Measurements from ENCODE around the gene TMED5.
"Not testable (repeated sequence)": the region's sequence is repeated elsewhere in the genome, so short reads cannot be mapped to it uniquely, and the experiment has no call there.

Gene TMED5

DNA sequence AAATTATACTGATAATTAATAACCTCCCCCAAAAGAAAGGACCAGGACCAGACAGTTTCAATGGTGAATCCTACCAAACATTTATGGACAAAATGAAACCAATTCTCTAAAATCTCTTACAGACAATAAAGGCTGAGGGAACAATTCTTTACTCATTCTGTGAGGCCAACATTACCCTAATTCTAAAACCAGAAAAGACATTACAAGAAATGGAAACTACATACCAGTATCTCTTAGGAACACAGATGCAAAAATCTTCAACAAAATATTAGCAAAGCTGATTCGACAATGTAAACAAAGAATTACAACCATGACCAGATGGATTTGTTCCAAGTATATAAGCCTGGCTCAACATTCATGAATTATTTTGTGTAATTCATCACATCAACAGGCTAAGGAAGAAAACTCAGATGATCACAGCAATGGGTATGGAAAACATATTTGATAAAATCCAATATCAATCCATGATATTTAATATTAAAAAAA, 8.6 kb downstream of the TMED5 start:
- no peak for DNase-seq

DNA sequence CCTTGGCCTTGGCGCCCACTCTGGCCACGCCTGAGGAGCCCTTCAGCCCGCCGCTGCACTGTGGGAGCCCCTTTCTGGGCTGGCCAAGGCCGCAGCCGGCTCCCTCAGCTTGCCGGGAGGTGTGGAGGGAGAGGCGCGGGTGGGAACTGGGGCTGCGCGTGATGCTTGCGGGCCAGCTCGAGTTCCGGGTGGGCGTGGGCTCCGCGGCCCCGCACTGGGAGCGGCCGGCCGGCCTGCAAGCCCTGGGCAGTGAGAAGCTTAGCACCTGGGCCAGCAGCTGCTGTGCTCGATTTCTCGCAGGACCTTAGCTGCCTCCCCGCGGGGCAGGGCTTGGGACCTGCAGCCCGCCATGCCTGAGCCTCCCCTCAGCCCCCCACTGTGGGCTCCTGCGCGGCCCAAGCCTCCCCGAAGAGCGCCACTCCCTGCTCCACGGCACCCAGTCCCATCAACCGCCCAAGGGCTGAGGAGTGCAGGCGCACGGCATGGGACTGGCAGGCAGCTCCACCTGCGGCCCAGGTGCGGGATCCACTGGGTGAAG, 10.0 kb downstream of the TMED5 start:
- DNase-seq, result not testable (repeated sequence)

DNA sequence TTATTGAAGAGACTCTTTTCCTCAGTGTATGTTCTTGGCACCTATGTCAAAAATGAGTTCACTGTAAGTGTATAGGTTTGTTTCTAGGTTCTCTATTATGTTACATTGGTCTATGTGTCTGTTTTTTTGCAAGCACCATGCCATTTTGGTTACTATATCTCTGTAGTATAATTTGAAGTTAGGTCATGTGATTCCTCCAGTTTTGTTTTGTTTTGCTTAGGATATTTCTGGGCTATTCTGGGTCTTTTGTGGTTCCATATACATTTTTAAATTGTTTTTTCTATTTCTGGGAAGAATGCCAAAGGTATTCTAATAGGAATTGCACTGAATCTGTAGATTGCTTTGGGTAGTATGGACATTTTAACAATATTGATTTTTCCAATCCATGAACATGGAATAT, 13.2 kb downstream of the TMED5 start:
- no peak for DNase-seq

DNA sequence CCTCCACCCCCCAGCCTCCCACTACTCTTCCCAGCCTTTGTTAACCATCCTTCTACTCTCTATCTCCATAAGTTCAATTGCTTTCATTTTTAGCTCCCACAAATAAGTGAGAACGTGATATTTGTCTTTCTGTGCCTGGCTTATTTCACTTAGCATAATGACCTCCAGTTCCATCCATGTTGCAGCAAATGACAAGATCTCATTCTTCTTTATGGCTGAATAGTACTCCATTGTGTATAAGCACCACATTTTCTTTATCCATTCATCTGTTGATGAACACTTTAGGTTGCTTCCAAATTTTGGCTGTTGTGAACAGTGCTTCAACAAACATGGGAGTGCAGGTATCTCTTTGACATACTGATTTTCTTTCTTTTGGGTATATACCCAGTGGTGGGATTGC, 14.3 kb downstream of the TMED5 start:
- not testable (repeated sequence) for DNase-seq

DNA sequence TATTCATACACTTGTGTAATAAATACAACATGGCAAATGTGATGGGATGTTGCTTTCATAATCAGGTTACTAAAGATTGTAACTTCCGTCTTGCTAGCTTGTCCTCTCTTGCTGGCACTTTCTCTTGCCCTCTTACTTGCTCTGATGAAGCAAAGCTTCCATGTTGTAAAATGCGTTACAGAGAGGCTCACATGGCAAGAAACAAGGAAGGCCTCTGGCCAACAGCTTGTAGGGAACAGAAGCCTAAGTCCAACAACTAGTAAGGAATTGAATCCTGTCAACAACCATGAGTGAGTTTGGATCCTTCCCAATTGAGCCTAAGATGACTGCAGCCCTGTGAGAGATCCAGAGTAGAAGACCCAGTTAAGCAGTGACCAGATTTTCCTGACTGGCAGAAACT, 15.4 kb downstream of the TMED5 start:
- no peak for DNase-seq

DNA sequence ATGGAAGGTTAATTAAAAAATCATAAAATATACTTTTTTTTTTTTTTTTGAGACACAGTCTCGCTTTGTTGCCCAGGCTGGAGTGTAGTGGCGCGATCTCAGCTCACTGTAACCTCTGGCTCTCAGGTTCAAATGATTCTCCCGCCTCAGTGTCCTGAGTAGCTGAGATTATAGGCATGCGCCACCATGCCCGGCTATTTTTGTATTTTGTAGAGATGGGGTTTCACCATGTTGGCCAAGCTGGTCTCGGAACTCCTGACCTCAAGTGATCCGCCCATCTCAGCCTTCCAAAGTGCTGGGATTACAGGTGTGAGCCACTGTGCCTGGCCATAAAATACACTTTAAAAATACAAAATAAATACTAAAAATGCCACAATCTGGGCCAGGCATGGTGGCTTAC, 16.9 kb downstream of the TMED5 start:
- DNase-seq, result not testable (repeated sequence)

DNA sequence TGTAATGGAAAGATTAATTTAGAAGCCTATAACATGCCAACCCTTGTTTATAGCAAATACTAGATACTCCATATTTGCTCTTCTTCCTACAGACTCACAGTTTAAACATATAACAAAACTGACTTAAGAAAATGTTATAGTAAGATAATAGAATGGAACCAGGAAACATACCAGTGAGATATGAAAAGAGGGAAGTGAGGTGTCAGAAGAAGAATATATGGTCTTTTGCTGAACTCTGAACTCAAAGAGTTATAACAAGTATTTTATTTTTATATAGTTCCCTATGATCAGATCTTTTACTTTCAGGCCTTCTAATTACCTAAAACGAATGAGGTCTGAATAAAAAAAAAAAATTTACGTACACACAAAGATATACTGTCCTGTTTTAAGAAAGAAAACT, 20.9 kb downstream of the TMED5 start:
- no peak for DNase-seq

DNA sequence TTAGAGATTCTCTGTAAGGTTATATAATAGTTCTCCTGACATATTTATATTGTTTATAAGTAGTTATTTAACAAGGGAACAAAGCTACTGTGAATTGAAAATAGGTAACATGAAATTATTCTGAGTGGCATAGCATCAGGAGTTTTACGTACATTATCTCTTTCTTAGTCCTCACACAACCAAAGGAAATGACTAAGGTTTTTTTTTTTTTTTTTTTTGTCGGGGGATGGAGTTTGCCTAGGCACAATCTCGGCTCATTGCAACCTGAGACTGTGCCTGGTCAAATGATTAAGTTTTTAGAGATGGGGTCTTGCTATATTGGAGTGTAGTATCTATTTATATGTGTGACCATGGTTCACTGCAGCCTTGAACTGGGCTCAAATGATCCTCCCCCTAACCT, 24.9 kb downstream of the TMED5 start:
- DNase-seq, result no peak

DNA sequence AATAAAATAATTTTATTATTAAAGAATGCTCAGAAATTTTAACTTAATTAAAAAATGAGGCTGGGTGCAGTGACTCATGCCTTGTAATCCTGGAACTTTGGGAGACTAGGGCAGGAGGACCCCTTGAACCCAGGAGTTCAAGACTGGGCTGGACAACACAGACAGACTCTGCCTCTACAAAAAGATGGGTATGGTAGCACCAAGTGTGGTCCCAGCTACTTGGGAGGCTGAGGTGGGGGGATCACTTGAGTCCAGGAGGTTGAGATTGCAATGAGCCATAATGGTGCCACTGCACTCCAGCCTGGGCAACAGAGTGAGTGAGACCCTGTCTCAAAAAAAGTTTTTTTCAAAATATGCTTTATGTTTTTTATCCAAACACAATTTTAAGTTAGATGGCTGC, 25.3 kb downstream of the TMED5 start:
- no peak for DNase-seq

DNA sequence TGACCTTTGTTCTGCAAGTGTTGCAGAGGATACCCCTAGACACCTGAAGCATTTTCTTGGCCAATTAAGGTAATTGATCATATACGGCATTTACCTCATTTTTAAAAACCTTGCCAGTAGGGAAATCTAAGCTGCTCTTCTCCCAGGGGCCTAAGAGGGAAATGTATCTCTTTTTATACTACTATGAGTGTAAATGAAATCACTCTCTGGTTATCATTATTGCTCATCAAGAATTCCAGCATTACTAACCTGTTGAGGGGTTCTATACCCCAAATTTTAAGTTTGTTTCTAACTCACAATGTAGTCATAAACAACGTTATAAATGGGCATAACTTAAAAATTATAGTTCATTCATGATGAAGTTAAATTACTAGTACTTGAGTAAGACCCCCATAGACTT, 27.4 kb downstream of the TMED5 start:
- DNase-seq, result no peak

DNA sequence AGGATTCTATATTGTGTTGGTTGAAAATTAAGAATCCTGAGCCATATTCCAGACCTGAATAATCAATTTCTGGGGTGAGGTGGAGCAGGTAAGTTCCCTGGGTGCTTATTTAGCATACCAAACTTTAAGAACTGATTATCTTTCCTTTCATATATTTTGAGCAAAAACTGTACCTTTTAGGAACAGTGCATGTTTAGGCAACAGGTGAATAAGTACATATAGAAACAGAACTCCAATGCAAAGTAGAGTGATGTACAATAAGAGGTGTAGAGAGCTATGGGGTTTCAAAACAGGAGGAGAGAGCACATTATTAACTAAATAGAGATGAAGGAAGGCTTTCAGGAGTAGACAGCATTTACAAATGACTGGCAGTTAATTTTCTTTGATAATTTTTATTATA, 28.7 kb downstream of the TMED5 start:
- no peak for DNase-seq

DNA sequence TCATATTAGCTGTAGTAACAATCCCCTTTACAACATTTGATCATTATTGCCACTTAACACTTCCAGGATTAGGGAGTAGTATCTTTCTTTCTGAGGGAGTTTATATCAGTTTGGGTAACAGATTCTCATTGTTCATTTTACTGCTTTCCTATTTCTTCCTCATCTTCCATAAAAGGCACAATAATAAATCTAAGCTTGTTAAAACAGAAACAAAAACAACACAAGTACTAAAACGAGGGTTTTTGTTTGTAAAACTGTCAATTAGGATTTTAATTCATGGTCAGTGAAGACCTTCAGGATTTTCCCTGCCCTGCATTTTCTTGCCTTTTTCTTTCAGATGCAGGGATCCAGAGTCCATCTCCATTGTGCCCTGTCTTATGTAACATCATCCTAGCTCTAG, 29.5 kb downstream of the TMED5 start:
- DNase-seq, result no peak

DNA sequence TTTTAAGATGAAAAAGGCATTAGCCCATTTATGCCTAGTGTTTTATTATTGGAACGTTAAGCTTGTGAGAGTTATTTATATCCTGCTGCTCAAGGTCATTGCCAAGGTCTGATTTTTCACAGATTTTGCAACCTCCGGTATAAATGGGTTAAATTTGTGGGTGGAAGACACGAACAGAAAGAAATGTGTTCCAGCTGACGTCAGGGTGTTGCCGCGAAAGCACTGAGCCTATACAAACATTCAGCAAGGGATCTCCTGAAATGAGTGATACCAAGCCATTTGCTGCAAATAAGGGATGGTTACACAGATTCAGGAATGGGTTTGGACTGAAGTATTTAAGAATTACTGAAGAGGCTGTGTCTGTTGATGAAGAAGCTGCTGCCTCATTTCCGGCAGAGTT, 32.2 kb downstream of the TMED5 start:
- DNase-seq, result no peak

DNA sequence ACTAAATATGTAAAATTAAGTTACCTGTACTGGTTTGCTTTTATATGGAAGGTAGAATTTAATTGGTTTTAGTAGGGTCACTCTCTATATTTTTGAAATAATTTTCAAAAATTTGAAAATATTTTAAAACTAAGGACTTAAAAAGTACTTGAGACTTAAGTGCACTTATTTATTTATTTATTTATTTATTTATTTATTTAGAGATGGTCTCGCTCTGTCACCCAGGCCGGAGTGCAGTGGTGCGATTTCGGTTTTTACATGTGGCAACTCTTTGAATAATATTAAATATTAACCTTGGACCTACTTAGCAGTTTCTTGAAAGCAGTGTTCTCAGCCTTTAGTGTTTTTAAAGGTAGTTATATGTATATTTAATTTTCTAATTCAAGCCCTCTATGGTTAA, 36.4 kb downstream of the TMED5 start:
- DNase-seq, result no peak

DNA sequence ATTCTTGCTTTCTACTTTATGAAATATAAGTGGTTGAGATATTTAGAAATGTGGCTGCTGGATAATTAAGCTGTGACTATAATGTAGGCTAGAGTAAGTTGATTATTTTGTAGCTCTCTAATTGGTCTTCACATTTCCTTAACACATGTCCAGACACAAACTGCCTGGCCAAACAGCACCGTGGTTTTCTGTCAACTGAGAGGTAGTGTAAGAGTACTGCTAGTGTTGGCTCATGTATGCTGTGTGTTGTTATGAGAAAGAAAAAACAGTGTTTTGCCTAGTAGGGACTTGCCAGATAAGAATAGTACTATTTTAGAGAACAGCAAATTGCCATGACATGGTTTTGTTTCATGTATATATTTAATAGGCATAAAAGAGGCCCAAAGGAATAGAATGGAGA, 37.1 kb downstream of the TMED5 start:
- no peak for DNase-seq

DNA sequence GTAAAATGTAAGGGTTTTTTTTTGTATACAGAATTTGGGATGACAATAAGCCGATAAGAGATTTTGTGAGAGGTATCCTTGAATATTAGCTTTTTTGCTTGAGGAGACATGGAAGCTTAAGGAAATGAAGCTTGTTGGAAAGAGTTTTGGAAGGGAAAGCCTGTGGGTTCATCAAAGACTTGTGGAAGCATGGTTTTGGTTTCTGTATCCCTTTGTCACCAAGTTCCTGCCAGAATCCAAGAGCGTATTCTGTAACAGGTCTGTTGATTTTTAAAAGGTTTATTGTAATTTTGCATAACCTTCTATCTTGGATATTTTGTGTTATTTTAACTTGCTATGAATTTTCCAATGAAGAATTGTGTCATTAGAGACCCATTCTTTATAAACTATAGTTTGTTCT, 38.1 kb downstream of the TMED5 start:
- no peak for DNase-seq

DNA sequence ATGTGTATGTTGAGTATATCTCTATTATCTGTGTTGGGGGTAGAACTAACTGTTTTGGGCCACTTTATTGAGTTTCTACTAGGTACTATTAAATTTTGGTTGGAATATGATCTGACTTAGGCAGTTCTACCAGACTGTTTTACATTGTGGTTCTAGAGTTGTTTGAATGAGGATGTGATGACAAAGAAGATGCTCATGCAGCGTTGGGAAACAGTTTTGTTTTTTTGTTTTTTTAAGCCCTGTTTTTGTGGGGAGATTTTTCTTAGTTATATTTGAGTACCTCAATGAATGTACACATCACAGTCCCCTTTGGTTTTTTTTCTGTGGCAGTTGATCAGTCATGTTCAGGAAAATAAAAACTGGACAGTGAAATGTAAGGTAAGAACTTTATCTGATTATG, 40.1 kb downstream of the TMED5 start:
- no peak for DNase-seq

DNA sequence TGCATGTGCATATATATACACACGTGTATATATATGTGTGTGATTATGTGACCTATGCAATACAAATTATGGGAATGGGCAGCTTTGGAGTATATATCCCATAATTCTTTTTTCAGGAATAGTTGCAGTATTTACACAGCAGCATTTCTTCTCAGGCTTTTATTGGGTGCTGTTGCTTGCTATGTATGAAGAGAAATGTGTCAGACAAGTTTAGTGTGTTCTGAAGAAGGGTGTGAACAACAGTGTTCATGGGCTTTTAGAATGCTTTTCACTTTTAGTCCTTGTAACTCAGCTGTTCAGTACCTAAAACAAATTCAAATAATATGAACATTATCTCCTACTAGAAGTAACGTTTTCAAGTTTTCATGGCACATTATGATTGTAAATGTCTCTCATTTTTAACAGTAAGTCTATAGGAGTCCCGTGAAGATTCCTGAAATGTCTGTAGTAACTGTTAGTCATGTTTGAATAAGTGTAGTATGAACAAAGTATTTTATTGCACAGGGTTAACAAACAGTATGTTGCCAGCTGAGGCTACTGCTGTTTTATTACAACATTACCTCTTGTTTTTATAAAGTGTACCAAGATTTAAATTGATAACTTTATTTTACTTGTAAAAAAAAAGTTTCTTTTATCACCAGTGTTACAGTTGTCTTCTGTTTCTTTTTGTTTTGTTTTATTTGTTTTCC, 42.5 kb downstream of the TMED5 start:
- DNase-seq, result no peak

DNA sequence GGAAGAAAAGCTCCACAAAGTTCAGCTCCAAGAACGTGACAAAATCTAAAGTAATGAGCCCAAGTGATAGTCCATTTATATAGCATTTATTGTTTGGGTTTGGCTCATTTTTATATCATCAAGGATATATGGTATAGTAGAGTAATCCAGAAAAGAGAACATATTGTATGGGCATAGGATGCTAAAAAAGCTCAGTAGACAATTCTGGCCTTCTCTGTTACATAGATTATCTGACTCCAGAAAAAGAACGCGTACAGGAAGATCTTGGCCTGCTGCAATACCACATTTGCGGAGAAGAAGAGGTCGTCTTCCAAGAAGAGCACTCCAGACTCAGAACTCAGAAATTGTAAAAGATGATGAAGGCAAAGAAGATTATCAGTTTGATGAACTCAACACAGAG, 43.8 kb downstream of the TMED5 start:
- DNase-seq, result no peak

DNA sequence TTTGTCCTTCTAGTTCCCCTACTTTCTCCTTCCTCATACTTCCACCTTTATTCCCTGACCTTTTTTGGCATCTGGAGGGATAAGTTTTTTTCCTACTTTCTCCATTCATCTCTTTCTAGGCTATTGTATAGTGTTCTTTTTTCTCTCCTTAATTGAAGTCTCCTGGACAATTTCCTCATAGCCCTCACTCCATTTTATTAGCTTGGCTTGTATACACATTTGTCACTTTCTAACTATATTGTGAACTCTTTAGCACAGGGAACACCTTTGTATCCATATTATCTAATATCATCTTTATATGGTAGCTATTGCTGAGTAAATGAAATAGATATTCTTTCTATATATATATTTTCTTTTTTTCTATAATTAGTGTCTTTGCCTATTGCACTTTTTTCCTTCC, 47.6 kb downstream of the TMED5 start:
- no peak for DNase-seq

DNA sequence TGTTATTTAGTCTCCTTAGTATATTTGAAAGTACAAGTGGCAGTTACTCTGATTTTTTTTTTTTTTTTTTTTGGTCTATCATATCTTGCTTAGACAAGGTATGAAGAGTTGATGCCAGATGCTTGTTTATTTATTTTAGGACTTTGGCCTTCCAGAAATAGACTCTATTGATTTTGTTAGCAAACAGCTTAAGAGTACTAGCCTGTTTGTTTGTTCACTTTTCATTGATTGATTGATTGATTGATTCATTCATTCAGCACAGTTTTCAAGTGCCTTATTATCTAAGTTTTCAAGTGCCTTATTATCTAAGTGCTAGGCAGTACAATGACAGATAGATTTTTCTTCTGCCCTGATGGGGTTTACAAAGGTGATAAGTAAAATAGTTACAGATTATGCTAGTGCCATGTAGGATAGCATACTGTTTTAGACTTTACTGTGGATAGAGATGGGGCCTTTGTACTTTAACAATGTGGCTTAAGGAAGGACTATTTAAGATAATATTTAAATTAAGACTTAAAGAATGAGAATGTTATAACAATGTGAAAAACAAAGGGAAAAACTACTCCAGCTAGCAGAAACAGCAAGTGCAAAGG, 50.6 kb downstream of the TMED5 start:
- DNase-seq, result no peak

DNA sequence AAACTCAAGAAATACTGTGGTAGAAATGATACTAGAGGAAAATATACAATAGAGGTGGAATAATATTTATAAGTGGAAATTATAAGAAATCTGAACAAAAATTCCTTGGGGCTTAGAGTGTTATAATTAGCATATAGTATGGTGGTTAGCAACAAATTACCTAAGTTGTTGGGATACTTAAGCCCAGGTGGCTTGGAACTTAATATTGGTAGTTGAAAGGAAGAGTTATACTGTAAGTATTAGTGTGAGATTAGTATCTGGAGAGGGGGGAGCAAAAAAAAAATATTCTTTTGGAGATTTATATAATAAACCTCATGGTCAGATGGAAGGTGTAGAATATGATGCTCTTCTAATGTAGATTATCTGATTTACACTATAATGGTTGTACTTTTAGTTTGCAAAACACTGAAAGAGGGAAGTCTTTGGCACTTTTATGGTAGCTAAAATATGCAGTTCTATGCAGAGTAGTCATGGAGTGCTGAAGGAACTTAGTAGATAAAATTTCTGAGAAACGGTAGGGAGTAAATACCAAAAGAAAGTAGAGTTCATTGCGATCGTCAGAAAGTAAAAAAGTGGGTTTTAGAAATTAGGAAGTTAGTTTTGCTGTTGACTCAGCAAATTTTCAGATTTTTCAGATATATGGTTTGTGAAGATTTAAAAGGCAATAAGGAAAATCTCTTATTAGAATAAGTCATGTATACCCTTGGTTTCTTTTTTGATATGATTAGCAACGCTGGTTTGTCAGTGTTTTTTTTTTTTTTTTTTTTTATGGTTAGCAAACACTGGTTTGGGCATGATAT, 55.5 kb downstream of the TMED5 start:
- DNase-seq, result no peak

DNA sequence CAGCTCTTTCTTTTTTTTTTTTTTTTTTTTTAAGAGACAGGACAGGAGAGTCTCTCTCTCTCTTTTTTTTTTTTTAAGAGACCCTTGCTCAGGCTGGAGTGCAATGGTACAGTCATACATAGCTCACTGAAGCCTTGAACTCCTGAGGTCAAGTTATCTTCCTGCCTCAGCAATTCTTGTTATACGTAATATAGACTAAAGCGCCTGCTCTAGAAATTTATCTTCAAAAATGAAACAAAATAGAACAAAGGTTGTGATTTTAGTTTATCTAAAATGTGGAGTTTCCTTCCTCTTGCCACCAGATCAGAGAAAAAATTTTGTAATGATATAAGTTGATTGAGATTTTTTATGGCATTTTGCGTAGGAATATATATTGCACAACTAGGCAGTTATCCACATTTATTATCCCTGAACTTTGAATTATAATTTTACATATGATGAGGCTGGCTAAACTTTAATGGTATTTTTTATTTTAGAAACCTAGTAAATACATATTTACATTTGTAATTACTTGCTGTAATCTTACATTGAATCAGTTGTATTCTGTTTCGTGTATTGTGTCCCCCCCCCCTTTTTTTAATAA, 56.9 kb downstream of the TMED5 start:
- DNase-seq, result no peak

DNA sequence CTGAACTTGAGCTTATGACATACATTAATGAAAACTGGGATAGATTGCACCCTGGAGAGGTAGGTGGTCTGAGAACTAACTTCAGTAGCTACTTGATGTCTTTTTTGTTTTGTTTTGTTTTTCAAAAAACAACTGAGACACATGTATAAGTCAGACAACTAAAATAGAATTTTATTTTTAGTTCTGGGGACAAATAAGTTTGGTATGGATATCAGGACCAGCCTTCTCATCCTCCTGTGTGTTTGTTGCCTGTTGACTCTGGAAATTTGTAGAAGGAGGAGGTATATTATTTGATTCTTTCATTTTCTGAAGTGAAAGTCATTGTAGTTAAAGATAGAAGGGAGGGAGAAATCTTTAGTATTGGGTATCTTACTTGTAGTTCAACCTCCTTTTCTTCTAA, 59.6 kb downstream of the TMED5 start:
- DNase-seq, result no peak

All from activated CD8-positive, alpha-beta memory T cell treated with anti-CD3 and anti-CD28 coated beads, Interleukin-2, amount 50 U/mL, for 4 hours (primary cell).